Measurements from ENCODE around the gene RABEPK. TPM values are rescaled to one million over a fixed set of nuclear protein-coding genes. Genes with fewer than 3 reads are reported as not detected.
"Not testable (repeated sequence)": the region's sequence is repeated elsewhere in the genome, so short reads cannot be mapped to it uniquely, and the experiment has no call there.

Gene RABEPK
- total RNA-seq, 5 donors from 2014 or later (not counting 1 experiment from before 2014, with no cell fraction given): 12.0 to 16.3 (median 15.6) TPM

DNA sequence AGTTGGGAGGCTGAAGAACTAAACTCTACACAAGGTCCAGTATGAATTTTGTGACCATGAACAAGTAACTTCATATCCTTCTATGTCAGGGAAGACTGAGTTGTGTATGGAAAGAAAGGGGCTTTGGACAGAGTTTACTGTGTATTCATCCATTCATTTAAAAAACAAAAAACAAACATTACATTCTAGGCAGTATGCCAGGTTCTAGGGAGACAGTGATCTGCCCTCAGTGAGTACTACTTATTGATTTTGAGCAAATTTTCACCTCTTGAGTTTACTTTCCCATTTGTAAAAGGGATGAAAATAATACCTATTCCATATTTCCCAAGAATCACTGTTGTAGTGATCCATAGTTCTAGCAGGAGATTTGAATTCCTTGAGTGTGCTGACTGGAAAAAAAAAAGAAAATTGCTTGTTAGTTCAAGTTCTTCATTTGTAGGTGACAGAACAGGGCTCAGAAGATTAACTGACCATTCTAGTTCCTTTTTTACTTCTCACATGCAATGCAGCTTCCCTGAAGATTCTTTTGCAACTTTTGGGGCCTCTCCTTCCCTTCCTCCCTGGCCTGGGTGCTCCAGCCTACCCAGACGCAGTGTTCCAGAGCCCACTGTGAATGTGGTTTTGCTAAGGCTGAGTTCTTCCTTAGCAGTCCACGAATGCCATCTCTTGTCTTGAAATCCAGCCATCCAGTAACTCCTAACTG, 58.6 kb downstream of the RABEPK start:
- Histone ChIP-seq H3K27me3 (replicated peaks in 1 of 2; ENCODE audit: control insufficient read depth in 2 of 2, extremely low read depth in 1 of 2, insufficient read depth in 2 of 2, low read length in 1 of 2) (no peaks in the 10 kb centered on the region), H3K27ac (ENCODE audit: low read length) (no peak overlapping the region), H3K9me3 (no peaks in the 10 kb centered on the region), H3K4me3 (ENCODE audit: control insufficient read depth in 1 of 2, extremely low read depth in 1 of 2, low read length in 1 of 2) (no peak overlapping the region), H3K4me1 (ENCODE audit: control insufficient read depth in 1 of 2, extremely low read depth in 1 of 2, insufficient read depth in 2 of 2, low read length in 2 of 2) (peaks cover 11 to 24% of the 10 kb centered on the region in 2 experiments), H3K36me3 (ENCODE audit: control insufficient read depth in 2 of 2, extremely low read depth in 1 of 2, insufficient read depth in 1 of 2, low read length in 1 of 2) (no peaks in the 10 kb centered on the region)
- DNase-seq: no peak
- CTCF ChIA-PET: no interaction called here
- no peak for ATAC-seq (replicated peaks in 1 of 4)
- H3K27ac Mint-ChIP-seq: no peak overlapping the region
- H3K9me3 Mint-ChIP-seq: no peaks in the 10 kb centered on the region
- no peak overlapping the region for H3K4me3 Mint-ChIP-seq
- H3K4me1 Mint-ChIP-seq: peaks cover 17 to 25% (median 22%) of the 10 kb centered on the region in 3 donors
- POLR2A ChIA-PET: no interaction called here
- WGBS (ENCODE audit: insufficient coverage): no CpG with 5 or more reads among the region's 2 CpGs
- H3K36me3 Mint-ChIP-seq: peaks cover 8% of the 10 kb centered on the region
- H3K27me3 Mint-ChIP-seq: no peaks in the 10 kb centered on the region

- Mint-ChIP-seq H3K27me3 (no peaks in the 10 kb centered on the region), H3K36me3 (peaks cover 8% of the 10 kb centered on the region), H3K27ac (peak overlapping the region in 1 of 2 donors; percentile 89), H3K4me3 (peak overlapping the region; percentile 88 to 96 (median 96)), H3K9me3 (no peaks in the 10 kb centered on the region), H3K4me1 (peaks cover 29 to 39% (median 36%) of the 10 kb centered on the region in 3 donors)
- H3K36me3 ChIP-seq (ENCODE audit: control insufficient read depth in 2 of 2, extremely low read depth in 1 of 2, insufficient read depth in 1 of 2, low read length in 1 of 2): no peaks in the 10 kb centered on the region
- ChIA-PET POLR2A (interaction anchor here (0.6 kb wide), 2 partner anchors 19 to 54 kb away, joined by 4 read pairs; partner anchors contain the start of gene HSPA5 (in 1 of the 2)), CTCF (interaction anchor here in 1 of 2 donors (1.1 kb wide), 1 partner anchor 19 kb away, joined by 5 read pairs; the partner anchor contains the start of gene HSPA5)
- DNase-seq (no peak), ATAC-seq (replicated peaks in 1 of 4) (no peak)
- H3K27me3 ChIP-seq (replicated peaks in 1 of 2; ENCODE audit: control insufficient read depth in 2 of 2, extremely low read depth in 1 of 2, insufficient read depth in 2 of 2, low read length in 1 of 2): no peaks in the 10 kb centered on the region
- H3K9me3 ChIP-seq: no peaks in the 10 kb centered on the region
- peaks cover 19 to 33% of the 10 kb centered on the region in 2 experiments for H3K4me1 ChIP-seq (ENCODE audit: control insufficient read depth in 1 of 2, extremely low read depth in 1 of 2, insufficient read depth in 2 of 2, low read length in 2 of 2)
- H3K27ac ChIP-seq (ENCODE audit: low read length): no peak overlapping the region
- H3K4me3 ChIP-seq (ENCODE audit: control insufficient read depth in 1 of 2, extremely low read depth in 1 of 2, low read length in 1 of 2): no peak overlapping the region
Observed at GRCh38 chr9:125260561-125260960, 60.2 kb downstream of the RABEPK start.

DNA sequence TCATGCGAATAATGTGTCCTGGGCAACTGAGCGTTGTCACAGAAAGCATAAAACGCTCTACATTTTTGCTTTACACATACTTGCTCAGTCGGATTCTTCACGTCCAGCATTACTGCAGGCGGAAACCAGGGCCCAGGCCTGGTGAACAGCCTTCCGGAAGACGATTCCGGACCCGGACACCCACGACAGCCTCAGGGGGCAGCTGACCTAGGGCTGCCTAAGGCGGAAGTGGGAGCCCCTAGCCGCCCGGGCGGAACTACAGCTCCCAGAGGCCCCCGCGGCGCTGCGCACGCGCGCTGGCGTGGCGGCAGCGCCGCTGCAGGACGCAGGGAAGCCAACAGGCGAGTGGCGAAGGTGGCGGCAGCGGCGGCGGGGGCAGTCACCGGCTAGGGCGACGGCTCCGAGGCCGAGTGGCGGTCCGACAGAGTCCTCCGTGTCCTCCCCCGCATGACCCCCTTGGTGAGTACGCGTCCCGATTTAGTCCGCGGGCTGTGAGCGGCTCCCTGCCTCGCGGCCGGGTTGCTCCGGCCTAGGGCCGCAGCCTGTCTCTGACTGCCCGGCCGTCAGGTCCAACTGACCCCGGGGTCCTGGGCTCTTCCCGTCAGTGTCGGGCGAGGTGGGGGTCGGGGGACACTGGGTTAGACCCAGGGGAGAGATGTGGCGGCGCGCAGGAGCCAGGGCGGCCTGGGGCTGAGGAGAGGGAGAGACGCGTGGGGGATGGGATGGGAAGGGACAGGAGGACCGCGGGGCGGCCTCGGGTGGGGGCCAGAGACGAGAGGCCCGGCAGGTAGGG, 61.4 kb downstream of the RABEPK start, which contains the start of gene GAPVD1:
GAPVD1 (plus strand) TSS at position 326 of the 793 bp plus-strand sequence. CDS start 37,096 bp downstream, outside the sequence.
- Histone ChIP-seq H3K27ac (ENCODE audit: low read length) (peak within 1 kb of the TSS; percentile 75), H3K36me3 (ENCODE audit: control insufficient read depth in 2 of 2, extremely low read depth in 1 of 2, insufficient read depth in 1 of 2, low read length in 1 of 2) (no peaks in the 10 kb centered on the region), H3K4me1 (ENCODE audit: control insufficient read depth in 1 of 2, extremely low read depth in 1 of 2, insufficient read depth in 2 of 2, low read length in 2 of 2) (peaks cover 19 to 33% of the 10 kb centered on the region in 2 experiments), H3K4me3 (ENCODE audit: control insufficient read depth in 1 of 2, extremely low read depth in 1 of 2, low read length in 1 of 2) (peak within 1 kb of the TSS; percentile 78 to 86), H3K9me3 (no peaks in the 10 kb centered on the region), H3K27me3 (replicated peaks in 1 of 2; ENCODE audit: control insufficient read depth in 2 of 2, extremely low read depth in 1 of 2, insufficient read depth in 2 of 2, low read length in 1 of 2) (no peaks in the 10 kb centered on the region)
- POLR2A ChIA-PET: interaction anchor here (0.6 to 1.8 kb wide), 3 partner anchors 20 to 74 kb away, joined by 3 to 13 read pairs (median 5); partner anchors contain the start of gene HSPA5 (in 2 of the 2)
- Mint-ChIP-seq H3K9me3 (no peaks in the 10 kb centered on the region), H3K4me1 (peaks cover 33 to 44% (median 41%) of the 10 kb centered on the region in 3 donors), H3K27me3 (no peaks in the 10 kb centered on the region), H3K27ac (peak within 1 kb of the TSS; percentile 89 to 93), H3K4me3 (peak within 1 kb of the TSS; percentile 88 to 96 (median 96)), H3K36me3 (peaks cover 12% of the 10 kb centered on the region)
- DNase-seq (peak; percentile 73 to 91 (median 84)), ATAC-seq (replicated peaks in 1 of 4) (peak; percentile 95 to 99 (median 99))
- under 1% methylated on average over 66 of the region's 72 CpGs for whole genome bisulfite sequencing (ENCODE audit: insufficient coverage)
- CTCF ChIA-PET: interaction anchor here in 1 of 2 donors (1.0 to 1.1 kb wide), 2 partner anchors 21 to 23 kb away, joined by 3 to 5 read pairs; partner anchors contain the start of gene HSPA5

DNA sequence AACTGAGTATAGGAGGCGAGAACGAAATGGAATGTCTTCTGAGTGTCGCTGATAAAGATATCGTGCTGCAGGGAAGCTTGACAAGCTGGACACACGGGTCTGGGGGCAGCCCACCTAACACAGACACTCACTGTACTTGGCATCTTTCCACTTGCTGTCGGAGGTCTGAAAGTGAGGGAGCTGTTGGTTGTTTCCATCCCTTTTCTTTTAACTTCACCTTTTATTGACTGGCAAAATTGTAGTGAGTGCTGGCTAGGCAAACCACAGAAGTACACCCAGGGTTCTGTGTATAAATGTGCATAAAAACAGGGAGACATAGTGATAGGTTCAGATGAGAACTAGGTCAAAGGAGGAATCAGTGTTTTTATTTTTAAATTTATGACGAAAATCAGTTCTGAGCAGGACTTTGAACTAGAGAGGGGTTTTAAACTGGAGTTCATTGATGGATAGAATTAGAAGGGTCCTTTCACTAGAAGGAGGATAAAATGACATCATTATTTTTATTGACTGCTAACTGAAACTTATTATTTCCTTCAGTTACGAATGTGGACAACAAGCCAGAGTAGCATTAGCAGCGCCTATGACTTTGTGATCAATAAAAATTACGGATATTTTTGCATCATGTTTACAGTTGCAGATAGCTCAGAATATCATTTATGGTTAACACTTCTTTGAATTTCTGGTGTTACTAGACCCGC, 62.1 kb downstream of the RABEPK start:
- Mint-ChIP-seq H3K36me3 (peaks cover 16% of the 10 kb centered on the region), H3K4me1 (peaks cover 39 to 48% (median 44%) of the 10 kb centered on the region in 3 donors), H3K9me3 (no peaks in the 10 kb centered on the region), H3K4me3 (peak overlapping the region; percentile 88 to 96 (median 96)), H3K27ac (peak overlapping the region; percentile 75 to 90), H3K27me3 (no peaks in the 10 kb centered on the region)
- Histone ChIP-seq H3K4me1 (ENCODE audit: control insufficient read depth in 1 of 2, extremely low read depth in 1 of 2, insufficient read depth in 2 of 2, low read length in 2 of 2) (peaks cover 19 to 33% of the 10 kb centered on the region in 2 experiments), H3K36me3 (ENCODE audit: control insufficient read depth in 2 of 2, extremely low read depth in 1 of 2, insufficient read depth in 1 of 2, low read length in 1 of 2) (no peaks in the 10 kb centered on the region), H3K9me3 (no peaks in the 10 kb centered on the region), H3K27me3 (replicated peaks in 1 of 2; ENCODE audit: control insufficient read depth in 2 of 2, extremely low read depth in 1 of 2, insufficient read depth in 2 of 2, low read length in 1 of 2) (no peaks in the 10 kb centered on the region), H3K4me3 (ENCODE audit: control insufficient read depth in 1 of 2, extremely low read depth in 1 of 2, low read length in 1 of 2) (peak overlapping the region; percentile 78 to 86), H3K27ac (ENCODE audit: low read length) (peak overlapping the region; percentile 54)
- WGBS (ENCODE audit: insufficient coverage): 27% methylated on average over 6 of the region's 11 CpGs
- peak in 1 of 4 experiments; percentile 32 for ATAC-seq (replicated peaks in 1 of 4)
- POLR2A ChIA-PET: interaction anchor here (0.7 to 1.8 kb wide), 3 partner anchors 21 to 22 kb away, joined by 3 to 13 read pairs (median 5); partner anchors contain the start of gene HSPA5 (in 2 of the 2)
- CTCF ChIA-PET: interaction anchor here in 1 of 2 donors (0.6 kb wide), 1 partner anchor 23 kb away, joined by 3 read pairs; no protein-coding TSS in a partner anchor
- DNase-seq: peak in 8 of 35 experiments; percentile 3 to 41 (median 14)

DNA sequence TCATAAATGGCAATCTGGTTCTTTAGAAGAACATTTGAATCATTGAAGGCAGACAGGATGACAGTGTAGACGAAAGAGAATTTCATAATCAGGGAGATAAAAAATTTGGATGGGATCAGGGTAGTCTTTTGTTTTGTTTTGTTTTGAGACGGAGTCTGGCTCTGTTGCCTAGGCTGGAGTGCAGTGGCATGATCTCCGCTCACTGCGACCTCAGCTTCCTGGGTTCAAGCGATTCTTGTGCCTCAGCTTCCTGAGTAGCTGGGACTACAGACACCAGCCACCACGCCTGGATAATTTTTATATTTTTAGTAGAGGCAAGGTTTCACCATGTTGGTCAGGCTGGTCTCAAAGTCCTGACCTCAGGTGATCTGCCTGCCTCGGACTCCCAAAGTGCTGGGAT, 63.7 kb downstream of the RABEPK start:
- H3K27me3 ChIP-seq (replicated peaks in 1 of 2; ENCODE audit: control insufficient read depth in 2 of 2, extremely low read depth in 1 of 2, insufficient read depth in 2 of 2, low read length in 1 of 2); H3K9me3 ChIP-seq; H3K36me3 ChIP-seq (ENCODE audit: control insufficient read depth in 2 of 2, extremely low read depth in 1 of 2, insufficient read depth in 1 of 2, low read length in 1 of 2); H3K27me3 Mint-ChIP-seq; H3K9me3 Mint-ChIP-seq; POLR2A ChIA-PET: not testable (repeated sequence)
- DNase-seq (peak in 23 of 35 experiments; percentile 4 to 29 (median 18)), ATAC-seq (replicated peaks in 1 of 4) (peak in 1 of 4 experiments; percentile 34)
- Histone ChIP-seq H3K4me3 (ENCODE audit: control insufficient read depth in 1 of 2, extremely low read depth in 1 of 2, low read length in 1 of 2) (peak overlapping the region in 1 of 2 donors; percentile 54), H3K4me1 (ENCODE audit: control insufficient read depth in 1 of 2, extremely low read depth in 1 of 2, insufficient read depth in 2 of 2, low read length in 2 of 2) (peaks cover 19 to 33% of the 10 kb centered on the region in 2 experiments), H3K27ac (ENCODE audit: low read length) (peak overlapping the region; percentile 39)
- Mint-ChIP-seq H3K36me3 (peaks cover 24% of the 10 kb centered on the region), H3K4me3 (peak overlapping the region; percentile 67 to 96 (median 88)), H3K4me1 (peaks cover 49 to 57% (median 53%) of the 10 kb centered on the region in 3 donors), H3K27ac (peak overlapping the region; percentile 68 to 77)
- WGBS (ENCODE audit: insufficient coverage): 26% methylated on average over 6 of the region's 7 CpGs
- CTCF ChIA-PET: interaction anchor here in 1 of 2 donors (0.6 kb wide), 1 partner anchor 33 kb away, joined by 4 read pairs; no protein-coding TSS in a partner anchor

Measured in T-cell (primary cell).